Mucosa of rectum (tissue), 2 donors: Measurements from ENCODE around the gene CZIB.
A peak's percentile ranks its signal among the peaks of the same experiment; 100 is the strongest.

Experiments used
- H3K27ac ChIP-seq, 2 donors: one replicate each; pipeline ENCODE4 v1.7.0; 2013; ENCODE audit warnings: inconsistent platforms in 2 of 2, low read depth in 2 of 2, low read length in 2 of 2
- H3K27me3 ChIP-seq, 2 donors: one replicate each; pipeline ENCODE4 v1.7.0; 2013; ENCODE audit warnings: low read length in 2 of 2; ENCODE audit not compliant: control insufficient read depth in 2 of 2, insufficient read depth in 2 of 2
- H3K36me3 ChIP-seq, 2 donors: one replicate each; pipeline ENCODE4 v1.7.0; 2013; ENCODE audit warnings: low read length in 2 of 2; ENCODE audit not compliant: control insufficient read depth in 2 of 2, insufficient read depth in 2 of 2
- H3K4me1 ChIP-seq, 2 donors: one replicate each; pipeline ENCODE4 v1.7.0; 2013; ENCODE audit warnings: low read length in 2 of 2, mild to moderate bottlenecking in 1 of 2; ENCODE audit not compliant: control insufficient read depth in 2 of 2, insufficient read depth in 2 of 2
- H3K4me3 ChIP-seq, 2 donors: one replicate each; pipeline ENCODE4 v1.7.0; 2013; ENCODE audit warnings: low read length in 2 of 2
- H3K9ac ChIP-seq, 2 donors: one replicate each; pipeline ENCODE4 v1.7.0; 2013; ENCODE audit warnings: low read length in 2 of 2, low read depth in 1 of 2, mild to moderate bottlenecking in 1 of 2
- H3K9me3 ChIP-seq, 2 donors: one replicate each; pipeline ENCODE4 v1.7.0; 2013; ENCODE audit warnings: low read length in 2 of 2; ENCODE audit not compliant: control insufficient read depth in 2 of 2
- donor health status: healthy.
- donor health status: Normal muscosa, but diverticular disease.

CZIB gene

DNA sequence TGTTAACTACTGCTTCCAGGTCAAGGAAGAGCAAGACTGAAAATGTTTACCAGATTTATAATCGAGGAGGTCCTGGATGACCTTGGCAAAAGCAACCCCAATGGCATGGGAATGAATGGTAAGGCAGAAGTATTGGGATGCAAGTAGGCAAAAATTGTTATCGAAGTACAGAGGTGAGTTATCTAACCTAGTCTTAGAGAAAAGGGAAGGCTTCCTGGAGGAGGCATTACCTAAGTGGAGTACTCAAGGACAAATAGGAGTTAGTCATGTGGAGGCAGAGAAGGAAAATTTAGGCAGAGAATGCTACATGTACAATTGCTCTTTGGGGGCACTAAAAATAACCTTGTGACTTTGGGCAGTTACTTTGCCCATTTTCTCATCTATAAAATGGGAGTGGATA is 21.4 kb upstream of the CZIB start:
- Histone ChIP-seq H3K4me3 (no peak overlapping the region), H3K9ac (no peak overlapping the region), H3K9me3 (no peaks in the 10 kb centered on the region), H3K36me3 (no peaks in the 10 kb centered on the region), H3K4me1 (peaks cover 7 to 11% of the 10 kb centered on the region in 2 donors), H3K27me3 (no peaks in the 10 kb centered on the region), H3K27ac (no peak overlapping the region)

DNA sequence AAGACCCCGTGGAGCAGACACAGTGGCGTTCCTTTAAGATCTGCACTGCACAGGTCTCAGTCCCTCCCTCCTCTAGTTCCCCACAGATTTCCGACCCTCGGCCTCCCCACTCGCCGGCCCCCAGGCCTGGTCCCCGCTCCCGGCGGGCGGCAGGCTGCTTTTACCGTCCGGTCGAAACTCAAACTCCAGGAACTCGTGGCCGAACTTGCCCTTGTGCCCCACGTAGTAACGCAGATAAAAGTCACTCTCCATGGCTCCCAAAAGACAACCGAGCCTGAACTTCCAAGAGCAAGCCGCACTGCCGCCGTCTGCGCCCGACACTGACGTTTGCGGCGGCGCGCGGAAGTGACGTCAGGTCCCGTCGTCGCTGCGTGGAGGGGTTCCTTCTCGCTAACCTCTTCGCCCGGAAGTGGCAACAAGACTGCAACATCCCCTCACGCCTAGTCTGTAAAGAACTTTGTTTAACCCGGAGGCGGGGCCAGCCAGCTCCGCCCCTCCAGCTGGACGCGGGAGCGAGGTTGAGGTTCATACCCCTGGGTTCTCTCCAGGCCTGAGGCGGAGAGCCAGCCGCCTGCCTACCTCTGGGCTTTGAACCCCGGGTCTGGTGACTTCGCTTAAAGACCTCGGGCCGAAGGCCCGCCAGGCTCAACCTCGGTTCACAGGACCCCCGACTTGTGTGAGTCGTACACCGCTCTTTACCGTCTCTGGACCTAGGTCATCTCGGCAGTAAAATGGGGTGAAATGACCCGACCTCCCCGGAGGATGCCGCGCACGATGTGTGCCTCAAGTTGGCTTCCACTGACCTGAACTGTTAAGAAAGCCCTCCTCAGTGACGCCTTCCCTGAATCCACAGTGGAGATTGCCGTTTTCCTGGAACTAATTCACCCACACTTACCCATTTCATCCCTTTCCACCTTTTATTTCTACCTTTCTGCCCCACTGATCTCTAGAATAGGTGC is 18.0 kb upstream of the CZIB start, which contains the start of gene MAGOH:
MAGOH (minus strand) TSS at position 322 of the 959 bp plus-strand sequence; CDS start at position 252, 70 bp downstream.
- H3K27ac ChIP-seq = peak within 1 kb of the TSS; percentile 62 to 71

DNA sequence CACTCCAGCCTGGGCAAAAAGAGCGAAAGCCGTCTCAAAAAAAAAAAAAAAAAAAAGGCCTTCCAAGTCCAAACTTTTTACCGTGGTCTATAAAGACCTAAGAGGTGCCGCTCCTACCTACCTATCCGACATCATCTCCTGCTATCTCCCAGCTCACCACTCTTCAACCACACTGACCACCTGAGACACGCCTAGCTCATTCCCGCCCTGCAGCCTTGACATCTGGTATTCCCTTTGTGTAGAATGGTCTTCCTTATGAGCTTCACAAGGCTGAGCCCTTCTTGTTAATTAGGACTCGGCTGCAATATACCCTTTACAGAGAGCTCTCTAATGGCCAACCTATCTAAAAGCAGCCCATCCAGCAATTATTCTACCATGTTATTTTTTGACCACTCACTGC is 17.2 kb upstream of the CZIB start:
- H3K36me3 ChIP-seq = peaks cover 28% of the 10 kb centered on the region in 2 donors
- peaks cover 7 to 11% of the 10 kb centered on the region in 2 donors for H3K4me1 ChIP-seq
- peak overlapping the region; percentile 95 to 96 for H3K9ac ChIP-seq
- no peaks in the 10 kb centered on the region for H3K27me3 ChIP-seq
- peak overlapping the region; percentile 97 to 99 for H3K4me3 ChIP-seq
- H3K27ac ChIP-seq = peak overlapping the region in 1 of 2 donors; percentile 62
- no peaks in the 10 kb centered on the region for H3K9me3 ChIP-seq

More for the DNA sequence above, 18.0 kb upstream of the CZIB start, which contains the start of gene MAGOH:
- H3K27me3 ChIP-seq = no peaks in the 10 kb centered on the region
- H3K36me3 ChIP-seq = peaks cover 19 to 25% of the 10 kb centered on the region in 2 donors
- H3K4me3 ChIP-seq = peak within 1 kb of the TSS; percentile 97 to 99
- no peaks in the 10 kb centered on the region for H3K9me3 ChIP-seq
- H3K4me1 ChIP-seq = peaks cover 7 to 11% of the 10 kb centered on the region in 2 donors
- H3K9ac ChIP-seq = peak within 1 kb of the TSS; percentile 95 to 96

DNA sequence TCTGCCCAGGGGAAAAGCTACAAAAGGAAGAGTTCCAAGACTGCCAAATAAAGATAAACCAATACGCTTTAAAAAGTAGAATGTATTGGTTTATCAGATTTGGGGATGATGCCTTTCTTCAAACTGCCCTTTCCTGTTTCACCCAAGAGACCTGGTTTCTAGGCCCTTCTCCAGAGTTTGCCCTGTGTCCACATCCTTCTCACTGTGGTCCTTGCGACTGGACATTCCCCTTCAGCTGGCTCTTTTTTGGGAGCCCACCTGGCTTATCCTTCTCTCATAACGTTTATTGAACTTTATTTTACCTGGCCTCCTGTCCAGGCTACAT is 490 bp upstream of the CZIB start:
- peak overlapping the region; percentile 99 for H3K27ac ChIP-seq
- H3K9me3 ChIP-seq = no peaks in the 10 kb centered on the region
- peak overlapping the region; percentile 92 to 99 for H3K4me3 ChIP-seq
- H3K36me3 ChIP-seq = peaks cover 7 to 12% of the 10 kb centered on the region in 2 donors
- peaks cover 8 to 13% of the 10 kb centered on the region in 2 donors for H3K4me1 ChIP-seq
- H3K27me3 ChIP-seq = no peaks in the 10 kb centered on the region
- peak overlapping the region; percentile 82 to 98 for H3K9ac ChIP-seq

DNA sequence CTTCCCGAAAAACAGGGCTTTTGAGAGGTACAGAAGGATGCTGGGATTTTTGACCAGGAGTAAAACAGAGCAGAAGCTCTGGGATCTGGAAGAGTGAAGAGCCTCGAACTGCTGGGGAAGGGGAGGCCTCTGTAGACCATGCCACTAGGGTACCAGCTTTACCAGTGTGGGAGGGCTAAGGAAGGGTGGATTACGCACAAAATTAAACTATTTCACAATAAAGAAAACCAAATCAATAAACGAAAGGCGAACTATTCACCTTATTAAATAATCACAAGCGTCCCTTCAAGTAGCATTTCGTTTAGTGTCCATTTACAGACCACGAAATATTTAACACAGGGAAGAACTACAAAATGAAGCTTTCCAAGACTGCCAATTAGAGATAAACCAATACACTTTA is 723 bp downstream of the CZIB start:
- H3K36me3 ChIP-seq = peaks cover 7 to 14% of the 10 kb centered on the region in 2 donors
- H3K9ac ChIP-seq = peak overlapping the region; percentile 65 to 98
- no peaks in the 10 kb centered on the region for H3K9me3 ChIP-seq
- H3K4me3 ChIP-seq = peak overlapping the region; percentile 92 to 99
- H3K27me3 ChIP-seq = no peaks in the 10 kb centered on the region
- H3K27ac ChIP-seq = peak overlapping the region; percentile 99
- H3K4me1 ChIP-seq = peaks cover 8 to 13% of the 10 kb centered on the region in 2 donors

DNA sequence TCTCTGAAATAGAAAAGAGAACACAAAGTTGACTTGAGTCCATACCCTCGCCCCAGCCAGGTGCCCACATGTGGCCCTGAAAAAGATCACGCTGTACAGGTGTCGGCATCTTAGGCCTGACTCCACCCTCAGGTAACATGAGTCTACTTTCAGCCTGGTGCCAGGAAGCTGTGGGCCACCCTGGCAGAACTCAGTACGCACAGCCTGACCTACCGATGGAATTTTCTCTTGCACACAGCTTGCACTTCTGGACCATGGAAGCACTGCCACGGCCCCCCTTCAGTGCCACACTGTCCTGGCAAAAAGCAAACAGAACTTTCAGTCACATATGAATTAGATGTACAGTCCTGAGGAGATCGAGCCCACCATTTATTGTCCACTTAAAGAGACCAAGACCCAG is 2.2 kb downstream of the CZIB start:
- Histone ChIP-seq H3K9ac (no peak overlapping the region), H3K4me3 (no peak overlapping the region), H3K27me3 (no peaks in the 10 kb centered on the region), H3K27ac (no peak overlapping the region), H3K9me3 (no peaks in the 10 kb centered on the region), H3K36me3 (peaks cover 18 to 27% of the 10 kb centered on the region in 2 donors), H3K4me1 (peaks cover 8 to 13% of the 10 kb centered on the region in 2 donors)

DNA sequence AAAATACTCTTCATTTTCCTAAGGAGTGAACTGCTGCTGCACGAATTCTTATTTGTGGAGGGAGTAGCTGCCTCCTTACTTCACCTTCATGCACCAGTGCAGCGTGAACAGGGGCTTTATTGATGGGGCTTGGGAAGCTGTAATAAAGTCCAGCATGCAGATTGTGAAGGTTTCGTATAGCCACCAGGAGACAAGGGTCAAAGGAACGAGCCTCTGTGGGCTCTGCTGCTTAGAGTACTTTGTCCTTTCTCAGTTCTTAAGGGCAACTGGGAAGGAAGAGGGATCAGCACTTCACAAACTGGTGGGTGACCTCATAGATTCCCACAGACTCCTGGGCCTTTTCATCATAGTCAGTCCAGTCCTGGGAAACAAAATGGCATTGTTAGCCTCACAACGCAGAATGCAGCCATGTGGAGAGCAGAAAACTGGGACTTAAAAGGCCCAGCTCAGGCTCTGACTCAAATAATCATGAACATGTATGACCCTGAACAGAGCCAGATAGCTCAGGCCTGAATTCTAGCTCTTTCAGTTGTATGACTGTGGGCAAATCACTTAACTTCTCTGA is 6.0 kb downstream of the CZIB start:
- H3K4me3 ChIP-seq = no peak overlapping the region
- H3K4me1 ChIP-seq = peaks cover 2% of the 10 kb centered on the region in 2 donors
- H3K9ac ChIP-seq = no peak overlapping the region
- no peaks in the 10 kb centered on the region for H3K27me3 ChIP-seq
- peaks cover 41 to 56% of the 10 kb centered on the region in 2 donors for H3K36me3 ChIP-seq
- no peak overlapping the region for H3K27ac ChIP-seq
- H3K9me3 ChIP-seq = no peaks in the 10 kb centered on the region

DNA sequence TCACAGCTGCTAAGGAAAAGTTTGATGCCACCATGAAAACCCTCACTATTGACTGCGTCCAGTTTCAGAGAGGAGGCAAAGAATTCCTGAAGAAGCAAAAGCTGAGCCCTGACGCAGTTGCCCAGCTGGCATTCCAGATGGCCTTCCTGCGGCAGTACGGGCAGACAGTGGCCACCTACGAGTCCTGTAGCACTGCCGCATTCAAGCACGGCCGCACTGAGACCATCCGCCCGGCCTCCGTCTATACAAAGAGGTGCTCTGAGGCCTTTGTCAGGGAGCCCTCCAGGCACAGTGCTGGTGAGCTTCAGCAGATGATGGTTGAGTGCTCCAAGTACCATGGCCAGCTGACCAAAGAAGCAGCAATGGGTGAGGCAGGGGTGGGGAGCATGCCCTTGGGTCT is 9.5 kb downstream of the CZIB start:
- Histone ChIP-seq H3K27me3 (no peaks in the 10 kb centered on the region), H3K4me3 (no peak overlapping the region), H3K9me3 (peaks cover 2 to 4% of the 10 kb centered on the region in 2 donors), H3K36me3 (peaks cover 50 to 71% of the 10 kb centered on the region in 2 donors), H3K9ac (no peak overlapping the region), H3K27ac (no peak overlapping the region), H3K4me1 (no peaks in the 10 kb centered on the region)

DNA sequence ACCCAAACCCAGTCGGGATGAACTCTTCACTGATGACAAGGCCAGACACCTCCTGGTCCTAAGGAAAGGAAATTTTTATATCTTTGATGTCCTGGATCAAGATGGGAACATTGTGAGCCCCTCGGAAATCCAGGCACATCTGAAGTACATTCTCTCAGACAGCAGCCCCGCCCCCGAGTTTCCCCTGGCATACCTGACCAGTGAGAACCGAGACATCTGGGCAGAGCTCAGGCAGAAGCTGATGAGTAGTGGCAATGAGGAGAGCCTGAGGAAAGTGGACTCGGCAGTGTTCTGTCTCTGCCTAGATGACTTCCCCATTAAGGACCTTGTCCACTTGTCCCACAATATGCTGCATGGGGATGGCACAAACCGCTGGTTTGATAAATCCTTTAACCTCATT is 10.1 kb downstream of the CZIB start:
- H3K4me3 ChIP-seq = no peak overlapping the region
- peaks cover 53 to 72% of the 10 kb centered on the region in 2 donors for H3K36me3 ChIP-seq
- H3K4me1 ChIP-seq = no peaks in the 10 kb centered on the region
- H3K27me3 ChIP-seq = no peaks in the 10 kb centered on the region
- no peak overlapping the region for H3K9ac ChIP-seq
- no peak overlapping the region for H3K27ac ChIP-seq
- H3K9me3 ChIP-seq = peaks cover 2 to 4% of the 10 kb centered on the region in 2 donors

DNA sequence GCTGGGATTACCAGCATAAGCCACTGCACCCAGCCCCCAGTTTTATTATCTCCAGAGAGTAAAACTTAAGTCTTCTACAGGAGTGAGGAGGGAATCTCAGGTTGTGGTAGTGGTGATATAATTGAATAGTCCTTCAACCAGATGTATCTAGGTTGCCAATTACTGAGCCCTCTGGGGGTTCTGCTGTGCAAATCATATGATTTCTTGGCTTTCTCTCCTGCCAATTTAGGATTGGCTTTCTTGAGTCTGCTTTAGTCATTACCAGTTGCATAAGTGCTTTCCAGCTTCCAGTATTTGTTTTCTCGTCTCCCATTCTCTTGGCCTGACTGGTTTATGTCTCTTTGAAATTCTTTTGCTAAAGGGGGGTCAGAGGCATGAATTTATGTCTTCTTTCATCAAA is 12.7 kb downstream of the CZIB start:
- Histone ChIP-seq H3K36me3 (peaks cover 65 to 77% of the 10 kb centered on the region in 2 donors), H3K9me3 (peaks cover 2 to 4% of the 10 kb centered on the region in 2 donors), H3K4me1 (no peaks in the 10 kb centered on the region), H3K4me3 (no peak overlapping the region), H3K9ac (no peak overlapping the region), H3K27ac (no peak overlapping the region), H3K27me3 (no peaks in the 10 kb centered on the region)
